HCT116 (cell line): ENCODE measurements around the gene RGS6. TPM values are rescaled to one million over a fixed set of nuclear protein-coding genes. Genes with fewer than 3 reads are reported as not detected.

ENCODE experiments used
- ATAC-seq: fragments of 200-7000 bp; cut with Tn5 transposase; 2 replicates; pipeline ENCODE4 v1.9.1; 2020; ENCODE audit warnings: mild to moderate bottlenecking, moderate library complexity
- BruUV-seq: library from RNA; stranded (reverse); fragments of 400-500 nt; replicated peaks from 2 replicates; lab custom pipeline; 2021; lab: Mats Ljungman, UMichigan
- CTCF ChIA-PET: fragments of 300-600 bp; sonication (Branson Sonifier 250); formaldehyde crosslinking; loops from one replicate; lab custom pipeline; 2021; ENCODE audit warnings: antibody characterized with exemption; lab: Charles Lee
- POLR2A ChIA-PET: fragments of 300-600, 350-600 bp; sonication (Branson Sonifier 250); formaldehyde crosslinking; loops from one replicate; lab custom pipeline; 2021; ENCODE audit warnings: antibody characterized with exemption; lab: Charles Lee
- RAD21 ChIA-PET, 2 experiments: fragments of 300-600 bp; sonication (Branson Sonifier 250); formaldehyde crosslinking; loops; one replicate each; lab custom pipeline; 2023; ENCODE audit warnings: low total read pairs in 2 of 2; ENCODE audit not compliant: uncharacterized antibody in 2 of 2, unreplicated experiment in 2 of 2, low non-redundant PET in 1 of 2; lab: Charles Lee
- DNase-seq: peaks from one replicate; pipeline ENCODE4 v3.0.0-alpha.2; 2010; ENCODE audit warnings: low read depth, low spot score
- H2AFZ ChIP-seq: fragments of 200-600 bp; shearing (Covaris generic), sonication (generic); 2 replicates; pipeline ENCODE4 v1.6.1; 2017; ENCODE audit warnings: low read depth, mixed run types, mixed read lengths, antibody characterized with exemption, low read length; ENCODE audit not compliant: poor library complexity, severe bottlenecking
- H3K27ac ChIP-seq: 2 replicates; pipeline ENCODE4 v1.5.1; 2012; ENCODE audit warnings: low read depth, low read length
- H3K27me3 ChIP-seq: fragments of 200-600 bp; sonication (generic); 2 replicates; pipeline ENCODE4 v1.6.1; 2016; ENCODE audit warnings: mixed run types, low read length, mixed read lengths; ENCODE audit not compliant: insufficient read depth
- H3K36me3 ChIP-seq, 2 experiments: fragments of 200-500 bp in 1 of 2; fragments of 200-600 bp in 1 of 2; sonication (Bioruptor generic) in 1 of 2; sonication (generic) in 1 of 2; 2 replicates each; pipeline versions ENCODE4 v1.5.1 to v1.6.1; 2014 to 2016; ENCODE audit warnings: low read length in 2 of 2, inconsistent platforms in 1 of 2, mixed read lengths in 1 of 2, mixed run types in 1 of 2; ENCODE audit not compliant: insufficient read depth in 2 of 2, control insufficient read depth in 1 of 2
- H3K4me1 ChIP-seq, 2 experiments: fragments of 200-600 bp in 1 of 2; sonication (generic) in 1 of 2; 2 replicates each; pipeline versions ENCODE4 v1.5.1 to v1.6.1; 2012 to 2017; ENCODE audit warnings: low read length in 2 of 2, inconsistent platforms in 1 of 2, mild to moderate bottlenecking in 1 of 2, mixed read lengths in 1 of 2, mixed run types in 1 of 2, moderate library complexity in 1 of 2; ENCODE audit not compliant: insufficient read depth in 2 of 2, control insufficient read depth in 1 of 2
- H3K4me2 ChIP-seq: fragments of 200-600 bp; sonication (generic); 2 replicates; pipeline ENCODE4 v1.6.1; 2017; ENCODE audit warnings: mixed run types, low read length, mixed read lengths
- H3K4me3 ChIP-seq, 2 experiments: fragments of 200-600 bp in 1 of 2; sonication (generic) in 1 of 2; replicated peaks in 1 of 2; 2 replicates each; pipeline ENCODE4 v1.5.1; 2011 to 2016; ENCODE audit warnings: low read length in 2 of 2, control low read depth in 1 of 2, low read depth in 1 of 2, mild to moderate bottlenecking in 1 of 2, mixed read lengths in 1 of 2, mixed run types in 1 of 2
- H3K79me2 ChIP-seq: fragments of 200-600 bp; sonication (generic); 2 replicates; pipeline ENCODE4 v1.6.1; 2017; ENCODE audit warnings: mild to moderate bottlenecking, mixed run types, low read length, moderate library complexity, mixed read lengths; ENCODE audit not compliant: insufficient read depth
- H3K9ac ChIP-seq: fragments of 200-600 bp; sonication (generic); 2 replicates; pipeline ENCODE4 v1.6.1; 2016; ENCODE audit warnings: low read length, mixed read lengths
- H3K9me2 ChIP-seq: fragments of 200-600 bp; sonication (generic), shearing (Covaris generic); 2 replicates; pipeline ENCODE4 v1.6.1; 2017; ENCODE audit warnings: mixed run types, mild to moderate bottlenecking, moderate library complexity; ENCODE audit not compliant: insufficient read depth
- H3K9me3 ChIP-seq, 2 experiments: fragments of 200-500 bp in 1 of 2; fragments of 200-600 bp in 1 of 2; sonication (Bioruptor generic) in 1 of 2; sonication (generic) in 1 of 2; 2 replicates each; pipeline ENCODE4 v1.6.1; 2014 to 2017; ENCODE audit warnings: low read length in 2 of 2, mixed read lengths in 2 of 2, inconsistent platforms in 1 of 2, low read depth in 1 of 2, mild to moderate bottlenecking in 1 of 2, mixed run types in 1 of 2, moderate library complexity in 1 of 2; ENCODE audit not compliant: control insufficient read depth in 1 of 2, insufficient read depth in 1 of 2
- H4K20me1 ChIP-seq: fragments of 200-600 bp; sonication (generic), shearing (Covaris generic); 2 replicates; pipeline ENCODE4 v1.6.1; 2017; ENCODE audit warnings: mixed run types, mild to moderate bottlenecking, moderate library complexity; ENCODE audit not compliant: insufficient read depth
- EZH2 ChIP-seq: fragments of 200-600 bp; sonication (generic); IDR thresholded peaks from 2 replicates; pipeline ENCODE4 v1.6.1; 2017; ENCODE audit warnings: antibody characterized with exemption, mixed run types
- POLR2A ChIP-seq: IDR thresholded peaks from 2 replicates; pipeline ENCODE4 v1.7.0; 2011; ENCODE audit warnings: borderline replicate concordance; ENCODE audit not compliant: insufficient read depth, insufficient read length; ENCODE audit errors: extremely low read depth
- RAD21 ChIP-seq: IDR thresholded peaks from 2 replicates; pipeline ENCODE4 v1.6.1; 2012; ENCODE audit warnings: low read depth, mild to moderate bottlenecking
- SIN3A ChIP-seq: IDR thresholded peaks from 2 replicates; pipeline ENCODE4 v1.6.1; 2012; ENCODE audit warnings: low read depth
- SP1 ChIP-seq: IDR thresholded peaks from 2 replicates; pipeline ENCODE4 v1.6.1; 2012; ENCODE audit warnings: low read depth
- SRF ChIP-seq: IDR thresholded peaks from 2 replicates; pipeline ENCODE4 v1.6.1; 2012; ENCODE audit warnings: low read depth
- TCF7L2 ChIP-seq: IDR thresholded peaks from 2 replicates; pipeline ENCODE4 v1.7.0; 2011; ENCODE audit warnings: borderline replicate concordance, inconsistent platforms; ENCODE audit not compliant: insufficient read depth, insufficient read length; ENCODE audit errors: extremely low read depth
- YY1 ChIP-seq: IDR thresholded peaks from 2 replicates; pipeline ENCODE4 v1.6.1; 2011; ENCODE audit warnings: low read length, low read depth, moderate library complexity, mild to moderate bottlenecking; ENCODE audit not compliant: insufficient replicate concordance; ENCODE audit errors: extremely low read depth
- intact Hi-C: fragments of 100-400 bp; cut with micrococcal nuclease; formaldehyde crosslinking; loops from 2 replicates; pipeline ENCODE4 v1.10.0; 2022
- total RNA-seq: library from RNA; stranded (reverse); gene quantifications from one replicate; pipeline ENCODE4 v1.2.1, GENCODE V29; 2021; ENCODE audit not compliant: unreplicated experiment
- TF ChIP-seq, protein P1 (sequence below), 3 experiments: fragments of 200-600 bp in 1 of 3; sonication (generic) in 1 of 3; IDR thresholded peaks in 2 of 3; conservative IDR thresholded peaks in 1 of 3; 2 replicates each; pipeline ENCODE4 v1.5.1; 2012 to 2017; ENCODE audit warnings: low read depth in 2 of 3, low read length in 2 of 3, antibody characterized with exemption in 1 of 3, borderline replicate concordance in 1 of 3, control low read depth in 1 of 3, mild to moderate bottlenecking in 1 of 3, mixed read lengths in 1 of 3, mixed run types in 1 of 3, moderate library complexity in 1 of 3; ENCODE audit not compliant: insufficient read depth in 1 of 3

The RGS6 gene
- total RNA-seq, 1 experiment from 2014 or later = 4.7 TPM

DNA sequence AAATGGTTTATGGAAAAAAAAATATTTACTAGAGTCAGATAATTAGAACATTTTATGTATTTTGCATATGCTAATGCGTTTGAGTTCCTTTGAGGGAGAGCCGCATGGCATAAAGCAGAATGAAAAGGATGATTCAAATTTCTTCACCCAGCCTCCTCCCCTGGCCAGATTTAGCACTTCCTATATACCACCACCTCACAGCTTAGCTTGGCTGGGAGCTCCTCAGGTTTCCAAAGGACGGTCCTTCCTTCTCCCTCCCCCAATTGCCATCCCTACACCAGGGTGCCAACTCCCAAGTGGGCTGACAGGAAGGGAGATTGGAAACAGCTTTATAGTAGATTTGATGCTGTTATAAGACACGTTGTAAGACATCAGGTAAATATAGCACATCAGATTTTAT is 157.4 kb downstream of the RGS6 start:
- H3K4me2 ChIP-seq = no peak overlapping the region
- no peak overlapping the region for H2AFZ ChIP-seq
- peaks cover 13% of the 10 kb centered on the region for H3K27me3 ChIP-seq
- no peaks in the 10 kb centered on the region for H3K9me3 ChIP-seq
- no TSS peak for BruUV-seq
- RAD21 ChIA-PET = no interaction called here
- H3K4me3 ChIP-seq = no peak overlapping the region
- no peaks in the 10 kb centered on the region for H3K36me3 ChIP-seq
- intact Hi-C loops = no loop called here
- TF ChIP-seq, protein P1, sequence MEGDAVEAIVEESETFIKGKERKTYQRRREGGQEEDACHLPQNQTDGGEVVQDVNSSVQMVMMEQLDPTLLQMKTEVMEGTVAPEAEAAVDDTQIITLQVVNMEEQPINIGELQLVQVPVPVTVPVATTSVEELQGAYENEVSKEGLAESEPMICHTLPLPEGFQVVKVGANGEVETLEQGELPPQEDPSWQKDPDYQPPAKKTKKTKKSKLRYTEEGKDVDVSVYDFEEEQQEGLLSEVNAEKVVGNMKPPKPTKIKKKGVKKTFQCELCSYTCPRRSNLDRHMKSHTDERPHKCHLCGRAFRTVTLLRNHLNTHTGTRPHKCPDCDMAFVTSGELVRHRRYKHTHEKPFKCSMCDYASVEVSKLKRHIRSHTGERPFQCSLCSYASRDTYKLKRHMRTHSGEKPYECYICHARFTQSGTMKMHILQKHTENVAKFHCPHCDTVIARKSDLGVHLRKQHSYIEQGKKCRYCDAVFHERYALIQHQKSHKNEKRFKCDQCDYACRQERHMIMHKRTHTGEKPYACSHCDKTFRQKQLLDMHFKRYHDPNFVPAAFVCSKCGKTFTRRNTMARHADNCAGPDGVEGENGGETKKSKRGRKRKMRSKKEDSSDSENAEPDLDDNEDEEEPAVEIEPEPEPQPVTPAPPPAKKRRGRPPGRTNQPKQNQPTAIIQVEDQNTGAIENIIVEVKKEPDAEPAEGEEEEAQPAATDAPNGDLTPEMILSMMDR (IDR thresholded peaks at IDR 0.05 in 2 of 3, conservative IDR thresholded peaks at IDR 0.05 in 1 of 3; ENCODE audit: borderline replicate concordance in 1 of 3, insufficient read depth in 1 of 3, low read depth in 2 of 3, low read length in 2 of 3) = no peak
- no peak for TF ChIP-seq SIN3A
- H3K27ac ChIP-seq = no peak overlapping the region
- no peak for ATAC-seq
- H3K9me2 ChIP-seq = no peaks in the 10 kb centered on the region
- H3K79me2 ChIP-seq = no peaks in the 10 kb centered on the region
- H3K9ac ChIP-seq = no peak overlapping the region
- no peaks in the 10 kb centered on the region for H4K20me1 ChIP-seq
- POLR2A ChIA-PET = no interaction called here
- H3K4me1 ChIP-seq = no peaks in the 10 kb centered on the region
- CTCF ChIA-PET = interaction anchor here (1.0 kb wide), 1 partner anchor 14 kb away, joined by 3 read pairs; no protein-coding TSS in a partner anchor
- no peak for DNase-seq

DNA sequence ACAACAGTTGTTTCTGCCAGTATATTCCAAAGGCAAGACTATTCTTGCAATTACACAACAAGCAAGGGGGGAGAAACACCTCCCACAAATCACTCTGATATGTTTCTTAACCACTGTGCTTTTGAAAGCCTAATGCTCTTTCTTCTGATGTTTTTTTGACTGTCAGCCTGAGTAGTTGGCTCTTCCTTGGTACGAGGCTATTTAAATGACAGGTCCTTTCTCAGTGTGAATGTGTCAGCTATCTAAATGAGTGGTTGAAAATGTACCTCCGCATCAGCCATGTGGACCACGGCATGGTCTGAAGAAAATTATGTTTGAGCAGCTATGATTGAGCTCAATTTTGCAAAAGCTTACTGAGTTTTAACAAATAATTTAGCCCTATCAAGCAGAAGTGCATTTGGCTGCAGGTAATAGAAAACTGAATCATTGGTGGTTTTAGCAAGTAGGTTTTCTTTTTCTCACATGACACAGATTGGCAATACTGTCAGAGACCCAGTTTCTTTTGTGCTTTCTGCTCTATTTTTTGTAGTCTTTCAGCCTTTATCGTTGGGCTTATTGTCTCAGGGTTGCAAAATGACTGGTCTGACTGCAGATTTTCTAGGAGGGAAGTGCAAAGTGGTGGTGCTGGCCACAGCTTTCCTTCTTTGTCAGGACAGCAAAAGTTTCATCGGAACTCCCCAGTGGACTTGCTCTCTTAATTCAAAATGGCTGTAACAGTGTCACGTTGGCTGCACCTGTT is 162.8 kb downstream of the RGS6 start:
- H3K27me3 ChIP-seq = peaks cover 29% of the 10 kb centered on the region
- CTCF ChIA-PET = no interaction called here

More for the DNA sequence above, 162.8 kb downstream of the RGS6 start:
- Histone ChIP-seq H3K4me3 (no peak overlapping the region), H3K9me2 (no peaks in the 10 kb centered on the region), H4K20me1 (no peaks in the 10 kb centered on the region), H2AFZ (no peak overlapping the region), H3K36me3 (no peaks in the 10 kb centered on the region), H3K9me3 (no peaks in the 10 kb centered on the region), H3K79me2 (no peaks in the 10 kb centered on the region), H3K4me2 (no peak overlapping the region), H3K9ac (no peak overlapping the region), H3K27ac (no peak overlapping the region), H3K4me1 (no peaks in the 10 kb centered on the region)
- POLR2A ChIA-PET = no interaction called here
- intact Hi-C loops = no loop called here
- DNase-seq (no peak), ATAC-seq (no peak)
- RAD21 ChIA-PET = no interaction called here
- TF ChIP-seq POLR2A = no peak
- TF ChIP-seq SP1 = no peak
- TF ChIP-seq EZH2 = no peak
- no peak for TF ChIP-seq SRF
- TF ChIP-seq RAD21 = no peak
- no peak for TF ChIP-seq SIN3A
- no peak for TF ChIP-seq TCF7L2
- no peak for TF ChIP-seq YY1
- no TSS peak for BruUV-seq
